ENCODE results near the gene BST1. TPM values are rescaled to one million over a fixed set of nuclear protein-coding genes. Genes with fewer than 3 reads are reported as not detected.

BST1 gene
- total RNA-seq, 1 donor = 31.8 TPM

DNA sequence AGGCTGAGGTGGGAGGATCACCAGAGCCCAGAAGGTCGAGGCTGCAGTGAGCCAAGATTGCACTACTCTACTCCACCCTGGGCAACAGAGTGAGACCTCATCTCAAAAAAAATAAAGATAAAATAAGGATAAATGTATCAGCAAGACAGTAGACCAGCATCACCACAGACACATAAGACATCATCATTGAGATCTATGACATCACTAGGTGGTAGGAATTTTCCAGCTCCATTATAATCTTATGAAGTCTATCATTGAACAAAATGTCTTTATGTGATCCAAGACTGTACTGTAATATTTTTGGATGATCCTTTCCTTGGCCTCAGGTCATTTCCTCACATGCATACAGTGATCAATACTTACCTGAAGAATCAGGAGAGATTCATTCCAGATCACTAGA lies 29.5 kb upstream of the BST1 start:
- Histone ChIP-seq H3K27me3 (ENCODE audit: insufficient read depth, low read length) (no peaks in the 10 kb centered on the region), H3K36me3 (ENCODE audit: insufficient read depth, low read length) (no peaks in the 10 kb centered on the region), H4K20me1 (ENCODE audit: insufficient read depth, low read length) (no peaks in the 10 kb centered on the region), H3K4me2 (ENCODE audit: insufficient read depth, low read length) (no peak overlapping the region), H3K4me1 (ENCODE audit: insufficient read depth, low read length) (peaks cover 7% of the 10 kb centered on the region), H3K27ac (ENCODE audit: low read depth, low read length) (no peak overlapping the region), H3K9me3 (ENCODE audit: low read depth, low read length) (no peaks in the 10 kb centered on the region), H3K4me3 (ENCODE audit: insufficient read depth, low read length) (no peak overlapping the region), H3K79me2 (ENCODE audit: insufficient read depth, low read length) (peaks cover 84% of the 10 kb centered on the region), H2AFZ (ENCODE audit: low read length) (peak overlapping the region; percentile 14)
- DNase-seq (ENCODE audit: insufficient read length, low spot score, missing footprints) = no peak
- TF ChIP-seq, protein P1, sequence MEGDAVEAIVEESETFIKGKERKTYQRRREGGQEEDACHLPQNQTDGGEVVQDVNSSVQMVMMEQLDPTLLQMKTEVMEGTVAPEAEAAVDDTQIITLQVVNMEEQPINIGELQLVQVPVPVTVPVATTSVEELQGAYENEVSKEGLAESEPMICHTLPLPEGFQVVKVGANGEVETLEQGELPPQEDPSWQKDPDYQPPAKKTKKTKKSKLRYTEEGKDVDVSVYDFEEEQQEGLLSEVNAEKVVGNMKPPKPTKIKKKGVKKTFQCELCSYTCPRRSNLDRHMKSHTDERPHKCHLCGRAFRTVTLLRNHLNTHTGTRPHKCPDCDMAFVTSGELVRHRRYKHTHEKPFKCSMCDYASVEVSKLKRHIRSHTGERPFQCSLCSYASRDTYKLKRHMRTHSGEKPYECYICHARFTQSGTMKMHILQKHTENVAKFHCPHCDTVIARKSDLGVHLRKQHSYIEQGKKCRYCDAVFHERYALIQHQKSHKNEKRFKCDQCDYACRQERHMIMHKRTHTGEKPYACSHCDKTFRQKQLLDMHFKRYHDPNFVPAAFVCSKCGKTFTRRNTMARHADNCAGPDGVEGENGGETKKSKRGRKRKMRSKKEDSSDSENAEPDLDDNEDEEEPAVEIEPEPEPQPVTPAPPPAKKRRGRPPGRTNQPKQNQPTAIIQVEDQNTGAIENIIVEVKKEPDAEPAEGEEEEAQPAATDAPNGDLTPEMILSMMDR (IDR thresholded peaks at IDR 0.05; ENCODE audit: extremely low read depth, low read depth, low read length) = no peak

DNA sequence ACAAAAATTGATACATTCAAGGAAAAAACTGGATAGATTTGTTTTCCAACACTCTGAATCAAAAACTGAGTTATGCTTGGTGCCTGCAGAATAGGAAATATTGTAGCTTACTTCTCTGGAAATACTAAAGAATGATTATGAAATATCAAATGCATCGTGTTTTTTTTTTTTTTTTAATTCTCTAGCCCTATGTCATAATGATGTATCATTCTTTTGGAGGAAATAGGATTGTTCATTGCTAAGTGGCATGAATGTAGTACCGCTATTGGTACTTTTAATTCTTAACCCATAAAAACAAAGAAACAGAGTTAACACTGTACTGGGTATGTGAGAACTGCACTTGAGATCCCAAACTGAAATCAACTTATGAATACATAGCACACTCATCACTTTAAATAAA lies 28.8 kb upstream of the BST1 start:
- Histone ChIP-seq H3K27ac (ENCODE audit: low read depth, low read length) (no peak overlapping the region), H4K20me1 (ENCODE audit: insufficient read depth, low read length) (no peaks in the 10 kb centered on the region), H3K9me3 (ENCODE audit: low read depth, low read length) (no peaks in the 10 kb centered on the region), H3K4me2 (ENCODE audit: insufficient read depth, low read length) (no peak overlapping the region), H3K4me3 (ENCODE audit: insufficient read depth, low read length) (no peak overlapping the region), H3K27me3 (ENCODE audit: insufficient read depth, low read length) (no peaks in the 10 kb centered on the region), H3K4me1 (ENCODE audit: insufficient read depth, low read length) (peaks cover 11% of the 10 kb centered on the region), H2AFZ (ENCODE audit: low read length) (no peak overlapping the region), H3K79me2 (ENCODE audit: insufficient read depth, low read length) (peaks cover 85% of the 10 kb centered on the region), H3K36me3 (ENCODE audit: insufficient read depth, low read length) (no peaks in the 10 kb centered on the region)
- DNase-seq (ENCODE audit: insufficient read length, low spot score, missing footprints) = no peak
- TF ChIP-seq, protein P1 (IDR thresholded peaks at IDR 0.05; ENCODE audit: extremely low read depth, low read depth, low read length) = no peak

DNA sequence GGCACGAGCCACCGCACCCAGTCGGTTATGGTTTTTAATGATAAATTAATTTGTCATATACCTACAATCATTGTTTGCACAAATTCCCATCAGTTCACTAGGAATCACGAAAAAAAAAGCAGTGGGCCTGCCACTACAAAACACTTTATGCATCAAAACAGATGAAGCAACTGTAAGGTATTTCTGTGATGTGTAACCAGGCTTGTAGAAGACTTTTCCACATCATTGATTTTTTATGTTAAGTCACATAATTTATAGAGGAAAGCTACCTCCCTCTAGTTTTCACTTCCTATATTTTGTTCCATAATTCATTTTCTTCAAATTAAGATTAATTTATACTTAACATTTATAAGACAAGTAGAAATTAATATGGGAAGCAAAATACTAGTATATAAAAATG lies 27.9 kb upstream of the BST1 start:
- TF ChIP-seq, protein P1 (IDR thresholded peaks at IDR 0.05; ENCODE audit: extremely low read depth, low read depth, low read length) = no peak
- Histone ChIP-seq H3K4me1 (ENCODE audit: insufficient read depth, low read length) (peaks cover 17% of the 10 kb centered on the region), H3K27ac (ENCODE audit: low read depth, low read length) (no peak overlapping the region), H3K79me2 (ENCODE audit: insufficient read depth, low read length) (peaks cover 91% of the 10 kb centered on the region), H3K4me3 (ENCODE audit: insufficient read depth, low read length) (no peak overlapping the region), H2AFZ (ENCODE audit: low read length) (no peak overlapping the region), H3K9me3 (ENCODE audit: low read depth, low read length) (no peaks in the 10 kb centered on the region), H4K20me1 (ENCODE audit: insufficient read depth, low read length) (no peaks in the 10 kb centered on the region), H3K36me3 (ENCODE audit: insufficient read depth, low read length) (no peaks in the 10 kb centered on the region), H3K4me2 (ENCODE audit: insufficient read depth, low read length) (no peak overlapping the region), H3K27me3 (ENCODE audit: insufficient read depth, low read length) (no peaks in the 10 kb centered on the region)
- no peak for DNase-seq (ENCODE audit: insufficient read length, low spot score, missing footprints)

DNA sequence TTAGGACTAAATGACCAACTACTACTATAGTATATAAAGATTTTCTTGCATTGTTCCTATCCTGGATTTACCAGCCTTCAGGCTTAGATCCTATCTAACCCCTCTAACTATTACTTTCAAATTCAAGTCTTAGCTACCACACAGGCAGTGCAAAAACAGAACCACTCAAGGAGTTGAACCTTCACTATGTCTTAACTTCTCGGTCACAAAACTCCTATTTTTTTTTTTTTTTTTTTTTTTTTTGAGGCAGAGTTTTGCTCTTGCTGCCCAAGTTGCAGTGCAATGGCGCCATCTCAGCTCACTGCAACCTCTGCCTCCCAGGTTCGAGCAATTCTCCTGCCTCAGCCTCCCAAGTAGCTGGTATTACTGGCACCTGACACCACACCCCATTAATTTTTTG lies 27.5 kb upstream of the BST1 start:
- Histone ChIP-seq H4K20me1 (ENCODE audit: insufficient read depth, low read length) (no peaks in the 10 kb centered on the region), H2AFZ (ENCODE audit: low read length) (no peak overlapping the region), H3K27me3 (ENCODE audit: insufficient read depth, low read length) (no peaks in the 10 kb centered on the region), H3K36me3 (ENCODE audit: insufficient read depth, low read length) (no peaks in the 10 kb centered on the region), H3K4me3 (ENCODE audit: insufficient read depth, low read length) (no peak overlapping the region), H3K4me2 (ENCODE audit: insufficient read depth, low read length) (no peak overlapping the region), H3K27ac (ENCODE audit: low read depth, low read length) (no peak overlapping the region), H3K9me3 (ENCODE audit: low read depth, low read length) (no peaks in the 10 kb centered on the region), H3K4me1 (ENCODE audit: insufficient read depth, low read length) (peaks cover 21% of the 10 kb centered on the region), H3K79me2 (ENCODE audit: insufficient read depth, low read length) (peaks cover 91% of the 10 kb centered on the region)
- no peak for DNase-seq (ENCODE audit: insufficient read length, low spot score, missing footprints)
- TF ChIP-seq, protein P1 (IDR thresholded peaks at IDR 0.05; ENCODE audit: extremely low read depth, low read depth, low read length) = no peak

Measured in osteoblast (primary cell).